HPDE6-E6E7 (cell line): ENCODE results near the gene FAM222A.

Source experiments
- DNase-seq: peaks from one replicate; pipeline ENCODE4 v3.0.0; 2011; ENCODE audit warnings: missing footprints; ENCODE audit errors: extremely low spot score

Gene FAM222A

DNA sequence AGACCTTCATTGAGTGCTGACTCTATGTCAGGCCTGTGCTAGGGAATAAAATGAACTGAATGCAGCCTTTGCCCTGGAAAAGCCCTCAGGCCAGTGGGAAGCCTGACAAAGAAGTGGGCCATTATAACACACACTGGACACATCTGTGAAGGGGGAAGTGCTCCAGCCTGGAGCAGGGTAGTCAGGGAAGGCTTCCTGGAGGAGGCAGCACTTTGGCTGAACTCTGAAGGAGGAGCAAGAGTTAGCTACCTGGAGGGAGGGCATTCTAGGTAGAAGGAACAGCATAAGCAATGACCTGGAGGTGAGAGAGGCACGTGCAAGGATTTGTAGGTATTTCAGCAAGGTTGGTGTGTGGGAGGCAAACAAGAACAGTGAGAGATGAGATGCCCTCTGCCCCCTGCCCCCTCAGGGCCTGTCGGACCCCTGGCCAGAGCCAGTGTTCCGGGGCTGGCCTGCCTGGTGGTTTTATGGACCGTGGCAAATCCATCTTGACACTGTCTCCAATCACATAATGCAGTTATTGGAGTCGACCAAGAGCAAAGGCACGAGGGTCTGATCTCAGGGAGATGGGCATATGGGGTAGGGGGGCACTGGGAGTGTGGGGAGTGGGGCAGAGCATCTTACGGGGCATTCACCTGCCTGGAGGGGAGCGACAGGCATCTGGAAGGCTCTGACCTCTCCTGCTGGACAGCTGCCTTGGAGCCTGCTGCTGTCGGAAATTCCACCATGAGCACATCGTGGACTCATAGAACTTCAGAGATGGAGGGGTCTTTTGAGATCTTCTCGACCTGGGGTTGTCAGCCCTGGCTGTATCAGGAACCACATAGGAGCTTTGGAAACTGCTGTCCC lies 2.7 kb upstream of the FAM222A start:
- DNase-seq, result no peak

DNA sequence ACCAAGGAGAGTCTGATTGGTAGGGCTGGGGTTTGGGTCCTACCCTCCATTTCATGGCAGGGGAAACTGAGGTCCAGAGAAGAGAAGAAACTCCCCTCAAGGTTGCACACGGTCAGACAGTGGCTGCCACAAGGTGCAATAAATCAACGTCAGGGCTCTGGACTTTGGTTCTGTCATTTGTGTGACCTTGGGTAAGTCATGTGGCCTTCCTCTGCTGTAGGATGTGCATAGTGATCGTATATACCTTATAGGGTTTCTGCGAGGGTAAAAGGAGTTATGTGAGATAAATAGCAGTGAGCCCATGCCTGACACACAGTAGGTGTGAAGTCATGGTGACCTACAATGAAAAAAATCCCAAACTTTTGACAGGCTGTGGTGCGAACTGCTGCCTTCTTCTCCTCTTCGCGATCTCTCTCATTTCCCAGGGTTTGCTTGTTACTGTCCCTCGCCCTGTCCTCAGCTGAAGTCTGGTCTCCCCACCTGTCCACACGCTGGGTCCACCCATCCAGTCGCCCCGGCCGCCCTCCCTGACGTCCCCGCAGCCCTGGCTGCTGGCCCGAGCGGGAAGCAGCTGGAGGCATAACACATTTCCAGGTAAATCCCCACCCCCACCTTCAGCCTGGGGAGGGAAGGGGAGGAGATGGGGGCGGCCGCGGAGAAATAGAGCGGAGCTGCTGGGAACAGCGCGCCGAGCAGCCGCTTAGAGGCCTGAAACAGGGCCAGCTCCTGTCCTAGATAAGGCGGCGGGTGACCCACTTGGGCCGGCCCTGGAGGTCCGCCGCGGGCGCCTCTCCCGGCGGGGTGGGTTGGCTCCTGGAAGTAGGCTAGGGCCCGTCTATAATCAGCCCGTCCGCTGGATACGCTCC lies 1.8 kb upstream of the FAM222A start:
- DNase-seq, result no peak

- peak; percentile 28 for DNase-seq
Observed at GRCh38 chr12:109714141-109714912, 702 bp downstream of the FAM222A start.

GRCh38 chr12:109714913-109715244 lies 1.3 kb downstream of the FAM222A start:
- no peak for DNase-seq

DNA sequence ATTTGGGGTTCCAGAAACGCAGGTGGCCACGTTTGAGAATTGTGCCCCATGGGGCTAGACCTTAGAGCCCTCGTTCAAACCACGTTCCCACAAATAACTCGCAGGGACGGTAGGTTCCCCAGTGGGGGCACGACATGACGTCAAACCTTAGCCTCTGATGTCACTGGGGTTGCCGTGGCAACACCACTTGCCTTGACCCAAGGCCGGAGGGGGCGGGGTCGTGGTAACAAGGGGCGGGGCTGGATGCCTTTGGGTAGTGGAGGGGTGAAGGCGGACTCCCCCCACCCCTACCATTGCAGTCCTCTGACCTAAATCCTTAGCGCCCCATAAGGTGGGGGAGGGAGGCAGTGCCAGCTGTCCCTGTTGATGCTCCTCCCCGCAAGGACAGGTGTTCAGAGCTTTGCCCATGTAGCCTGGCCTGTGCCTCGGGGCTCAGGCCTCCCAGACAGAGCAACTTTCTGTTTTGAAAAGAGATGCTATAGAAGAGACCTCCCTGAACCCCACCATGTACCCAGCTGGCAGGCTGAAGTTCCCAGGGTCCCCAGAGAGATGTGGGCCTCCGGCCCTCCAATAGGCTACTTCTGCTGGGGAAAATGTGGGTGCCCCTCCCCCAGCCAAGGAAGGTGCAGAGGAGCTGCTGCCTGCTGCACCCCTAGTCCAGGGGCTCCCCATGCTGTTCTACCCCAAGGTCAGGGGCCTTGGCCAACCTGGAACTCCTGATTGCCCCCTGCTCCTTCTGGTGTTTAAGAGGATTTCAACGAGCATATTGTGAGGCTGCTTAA lies 1.9 kb downstream of the FAM222A start:
- no peak for DNase-seq

DNA sequence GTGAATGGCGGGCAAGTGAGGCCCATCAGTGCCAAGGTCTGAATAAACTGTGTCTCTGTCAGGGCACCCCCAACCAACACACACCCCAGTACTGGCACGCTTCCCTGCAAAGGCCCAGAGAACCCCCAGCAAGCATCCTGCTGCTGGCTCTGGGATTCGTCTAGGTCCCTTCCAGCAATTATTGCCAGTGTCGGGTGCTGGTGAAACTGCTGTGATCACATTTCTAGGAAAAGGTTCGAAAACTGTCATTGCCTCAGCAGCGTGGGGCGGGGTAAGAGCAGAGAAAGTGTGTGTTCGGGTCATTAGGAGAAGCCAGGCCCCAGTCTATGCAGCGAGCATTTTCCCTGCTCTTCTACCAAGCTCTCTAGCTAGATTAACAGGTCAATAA lies 2.5 kb downstream of the FAM222A start:
- no peak for DNase-seq

- no peak for DNase-seq
Observed at GRCh38 chr12:109716512-109717389, 3.1 kb downstream of the FAM222A start.

- DNase-seq, result no peak
Observed at GRCh38 chr12:109717390-109718357, 4.0 kb downstream of the FAM222A start.

DNA sequence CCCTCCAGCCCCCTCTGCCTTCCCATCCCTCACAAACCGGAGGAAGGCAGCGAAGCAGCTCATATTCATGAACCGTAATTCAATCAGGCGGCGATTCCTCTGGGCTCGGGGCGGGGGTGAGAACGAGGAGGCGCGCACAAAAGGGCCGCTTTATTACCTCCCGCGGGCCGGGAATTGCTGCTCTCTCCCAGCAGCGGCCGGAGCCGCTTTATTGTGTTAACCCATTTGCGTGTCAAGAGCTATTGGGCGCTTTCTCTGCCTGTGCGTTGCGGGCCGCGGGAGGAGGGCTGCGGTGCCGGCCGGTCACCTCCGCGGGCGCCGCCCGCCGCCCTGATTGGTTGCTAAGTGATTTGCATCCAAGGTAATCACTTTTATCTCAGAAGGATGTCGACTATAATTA lies 4.8 kb downstream of the FAM222A start:
- DNase-seq, result no peak

DNA sequence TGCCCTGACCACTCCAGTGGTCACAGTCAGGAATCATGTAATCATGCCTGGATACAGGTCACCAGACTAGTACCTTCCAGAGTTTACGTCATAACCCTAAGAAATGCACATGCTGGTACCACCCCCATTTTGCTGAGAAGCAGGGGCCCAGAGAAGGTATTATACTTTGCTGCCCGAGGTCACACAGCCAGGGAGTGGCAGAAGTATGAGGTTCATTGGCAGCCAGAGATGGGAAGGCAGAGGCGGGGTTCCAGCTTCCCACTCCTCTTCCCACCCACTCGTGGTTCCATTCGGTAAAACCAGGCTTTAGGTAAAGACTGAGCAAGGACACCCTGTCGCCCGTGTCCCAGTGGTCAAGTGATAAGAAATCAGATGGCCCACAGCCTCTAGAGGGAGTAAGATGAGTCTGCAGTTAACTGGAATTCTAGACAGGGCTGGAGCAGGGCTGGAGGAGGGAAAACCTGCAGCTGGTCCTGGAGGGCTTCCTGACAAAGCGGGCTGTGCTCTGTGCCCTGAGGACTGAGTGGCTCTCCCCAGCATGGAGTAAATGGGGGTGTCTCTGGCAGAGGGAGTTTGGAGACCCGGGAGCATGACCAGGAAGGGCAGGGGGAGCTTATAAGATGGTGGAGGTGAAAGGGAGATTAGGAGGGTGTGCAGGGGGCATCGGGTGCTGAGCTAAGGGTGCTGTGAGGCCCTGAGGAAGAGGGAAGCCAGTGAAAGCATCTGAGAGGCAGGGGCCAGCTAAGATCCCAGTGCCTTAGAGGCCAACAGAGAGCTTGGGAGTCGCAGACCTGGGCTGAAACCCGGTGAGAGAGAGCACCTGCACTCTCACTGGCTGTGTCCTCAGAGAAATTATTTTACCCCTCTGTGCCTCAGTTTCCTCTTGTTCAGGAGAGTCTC lies 5.7 kb downstream of the FAM222A start:
- no peak for DNase-seq

DNA sequence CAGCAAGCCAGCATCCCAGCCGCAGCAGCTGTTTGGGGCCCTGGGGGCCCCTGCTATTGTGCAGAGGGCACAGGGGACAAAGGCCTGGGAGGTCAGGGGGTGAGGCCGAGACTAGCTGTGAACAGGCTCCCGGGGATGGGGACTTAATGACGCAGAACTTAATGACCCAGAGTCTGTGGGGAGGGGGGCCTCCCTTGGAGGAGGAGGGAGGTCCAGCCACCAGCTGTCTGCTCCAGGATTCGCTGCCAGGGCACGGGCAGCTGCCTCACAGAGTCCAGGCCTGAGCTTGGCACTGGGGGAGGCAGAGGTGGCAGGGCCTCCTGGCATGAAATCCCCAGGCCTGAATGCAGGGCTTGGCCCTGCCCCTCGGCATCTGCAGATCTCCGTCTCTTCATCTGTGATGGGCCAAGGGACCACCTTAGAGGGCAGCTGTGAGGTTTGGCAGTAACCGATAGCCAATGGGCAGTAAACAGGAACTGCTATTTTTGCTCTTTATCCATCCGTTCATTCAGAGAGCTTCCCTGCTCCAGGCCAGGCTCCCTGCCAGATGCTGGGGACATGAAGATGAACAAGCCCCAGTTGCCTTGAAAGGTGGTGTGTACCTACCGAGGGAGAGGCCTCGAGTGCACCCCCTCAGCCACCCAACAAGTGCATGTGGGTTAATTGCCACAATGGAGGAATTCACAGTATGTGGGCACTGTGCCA lies 6.7 kb downstream of the FAM222A start:
- DNase-seq, result no peak

DNA sequence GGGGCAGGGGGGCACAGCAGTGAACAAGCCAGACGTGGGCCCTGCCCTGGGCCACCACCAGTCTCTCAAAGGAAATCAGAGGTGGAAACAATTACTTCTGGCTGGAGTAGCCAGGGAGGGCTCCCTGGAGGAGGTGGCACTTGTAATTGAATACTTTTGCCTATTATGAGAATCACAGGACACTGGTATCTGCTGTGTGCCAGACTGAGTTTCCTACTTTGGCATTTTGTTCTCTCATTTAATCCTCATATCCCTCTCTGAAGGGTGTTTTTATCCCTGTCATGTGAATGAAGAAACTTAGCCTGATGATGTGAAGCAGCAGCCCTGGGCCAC lies 7.2 kb downstream of the FAM222A start:
- DNase-seq, result no peak

DNA sequence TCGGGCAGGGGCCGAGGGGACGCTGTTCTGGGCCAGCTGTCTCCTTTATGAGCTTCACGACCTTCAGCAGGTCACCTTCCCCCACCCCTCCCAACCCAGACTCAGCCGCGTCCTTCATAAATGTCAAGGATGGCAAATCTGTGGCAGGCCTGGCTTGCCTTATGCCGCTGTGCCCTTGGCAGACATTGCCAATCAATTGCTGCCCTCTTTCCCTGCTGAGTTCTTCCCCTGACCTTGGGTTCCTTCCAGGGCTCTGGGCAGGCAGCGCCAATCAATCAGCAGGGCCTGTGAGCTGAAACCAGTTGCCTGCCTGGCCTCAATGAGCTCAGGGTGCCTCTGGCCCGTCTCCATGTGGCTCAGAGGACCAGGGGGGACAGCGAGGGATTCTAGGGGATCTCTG lies 7.7 kb downstream of the FAM222A start:
- no peak for DNase-seq

GRCh38 chr12:109722022-109722720 lies 8.5 kb downstream of the FAM222A start:
- DNase-seq, result no peak

DNA sequence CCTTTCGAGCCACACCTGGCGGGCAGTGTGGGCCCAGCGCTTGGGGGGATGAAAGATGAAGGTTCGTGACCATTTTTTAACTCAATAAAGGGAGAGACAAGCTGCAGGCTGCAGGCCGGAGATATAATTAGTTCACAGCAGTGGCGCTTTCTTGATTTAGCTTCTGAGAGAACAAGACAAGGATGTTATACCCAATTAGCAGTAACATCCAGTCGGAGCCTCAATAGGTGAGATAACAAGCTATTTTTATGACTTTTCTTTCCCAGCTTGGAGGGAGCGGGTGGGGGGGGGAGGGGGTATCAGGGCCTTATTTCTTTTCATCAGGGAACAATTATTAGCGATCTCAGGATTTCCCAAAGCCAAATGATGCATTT lies 9.1 kb downstream of the FAM222A start:
- DNase-seq, result no peak

GRCh38 chr12:109723311-109723881 lies 9.8 kb downstream of the FAM222A start:
- DNase-seq, result no peak
